ELF-1 (cell line): ENCODE data around the gene MVB12A.
A peak's percentile ranks its signal among the peaks of the same experiment; 100 is the strongest.

Experiments
- DNase-seq: peaks from one replicate; pipeline ENCODE4 v3.0.0-alpha.2; 2016; ENCODE audit warnings: low read depth, low spot score

Gene MVB12A

GRCh38 chr19:17404621-17405249 lies 15.1 kb upstream of the MVB12A start:
- no peak for DNase-seq

- peak; percentile 74 for DNase-seq
Measured at GRCh38 chr19:17405250-17406045, 14.4 kb upstream of the MVB12A start, which contains the start of gene BST2. TSS of gene BST2 (minus strand) at chr19:17405630. CDS start at chr19:17405575, 55 bp downstream.

GRCh38 chr19:17406046-17406886 lies 13.6 kb upstream of the MVB12A start:
- no peak for DNase-seq

- no peak for DNase-seq
Measured at GRCh38 chr19:17406887-17407196, 13.0 kb upstream of the MVB12A start.

- DNase-seq: no peak
Measured at GRCh38 chr19:17409990-17410389, 9.9 kb upstream of the MVB12A start.

- peak; percentile 80 for DNase-seq
Measured at GRCh38 chr19:17411801-17412200, 8.0 kb upstream of the MVB12A start.

GRCh38 chr19:17414097-17414496 lies 5.8 kb upstream of the MVB12A start:
- no peak for DNase-seq

- peak; percentile 84 for DNase-seq
Measured at GRCh38 chr19:17415121-17415520, 4.7 kb upstream of the MVB12A start.

- no peak for DNase-seq
Measured at GRCh38 chr19:17418710-17419109, 1.1 kb upstream of the MVB12A start.

GRCh38 chr19:17419154-17419620 lies 660 bp upstream of the MVB12A start:
- DNase-seq: no peak

GRCh38 chr19:17420475-17420924 lies 653 bp downstream of the MVB12A start:
- peak; percentile 61 for DNase-seq

GRCh38 chr19:17421942-17422341 lies 2.1 kb downstream of the MVB12A start:
- DNase-seq: no peak

- DNase-seq: no peak
Measured at GRCh38 chr19:17423429-17424208, 3.8 kb downstream of the MVB12A start.

- peak; percentile 88 for DNase-seq
Measured at GRCh38 chr19:17424743-17425365, 5.0 kb downstream of the MVB12A start.

GRCh38 chr19:17429641-17430113 lies 9.8 kb downstream of the MVB12A start:
- DNase-seq: no peak

- DNase-seq: no peak
Measured at GRCh38 chr19:17431417-17431816, 11.6 kb downstream of the MVB12A start.

- DNase-seq: no peak
Measured at GRCh38 chr19:17435218-17435617, 15.4 kb downstream of the MVB12A start.

GRCh38 chr19:17436094-17436873 lies 16.4 kb downstream of the MVB12A start:
- no peak for DNase-seq

- no peak for DNase-seq
Measured at GRCh38 chr19:17436874-17437267, 17.0 kb downstream of the MVB12A start.
